Activated naive CD4-positive, alpha-beta T cell treated with anti-CD3 and anti-CD28 coated beads, Interleukin-2, amount 50 U/mL, for 72 hours (primary cell): ENCODE data around the gene SORL1. TPM values are rescaled to one million over a fixed set of nuclear protein-coding genes. Genes with fewer than 3 reads are reported as not detected.
"Not testable (repeated sequence)": the region's sequence is repeated elsewhere in the genome, so short reads cannot be mapped to it uniquely, and the experiment has no call there.

ENCODE experiments used
- ATAC-seq, 2 donors: fragments of 150-1000 bp; cut with Tn5 transposase; 2 replicates each; pipeline ENCODE4 v1.10.0; 2021; ENCODE audit warnings: mild to moderate bottlenecking in 2 of 2, moderate library complexity in 2 of 2
- DNase-seq, 2 donors: peaks; one replicate each; pipeline ENCODE4 v3.0.0; 2021 to 2022; ENCODE audit warnings: low spot score in 2 of 2
- H3K27ac Mint-ChIP-seq, 2 donors: one replicate each; pipeline ENCODE4 v1.8.0; 2022; ENCODE audit warnings: mild to moderate bottlenecking in 2 of 2, mixed read lengths in 2 of 2
- H3K36me3 Mint-ChIP-seq, 2 donors: one replicate each; pipeline ENCODE4 v1.8.0; 2022; ENCODE audit warnings: mixed read lengths in 2 of 2
- H3K9me3 Mint-ChIP-seq, 2 donors: one replicate each; pipeline ENCODE4 v1.8.0; 2022; ENCODE audit warnings: mixed read lengths in 2 of 2
- total RNA-seq, 2 donors: library from RNA; stranded (reverse); gene quantifications; one replicate each; pipeline ENCODE4 v1.2.3, GENCODE V29; 2022

Gene SORL1
- total RNA-seq, 2 donors from 2014 or later = 90.4 to 139 TPM

DNA sequence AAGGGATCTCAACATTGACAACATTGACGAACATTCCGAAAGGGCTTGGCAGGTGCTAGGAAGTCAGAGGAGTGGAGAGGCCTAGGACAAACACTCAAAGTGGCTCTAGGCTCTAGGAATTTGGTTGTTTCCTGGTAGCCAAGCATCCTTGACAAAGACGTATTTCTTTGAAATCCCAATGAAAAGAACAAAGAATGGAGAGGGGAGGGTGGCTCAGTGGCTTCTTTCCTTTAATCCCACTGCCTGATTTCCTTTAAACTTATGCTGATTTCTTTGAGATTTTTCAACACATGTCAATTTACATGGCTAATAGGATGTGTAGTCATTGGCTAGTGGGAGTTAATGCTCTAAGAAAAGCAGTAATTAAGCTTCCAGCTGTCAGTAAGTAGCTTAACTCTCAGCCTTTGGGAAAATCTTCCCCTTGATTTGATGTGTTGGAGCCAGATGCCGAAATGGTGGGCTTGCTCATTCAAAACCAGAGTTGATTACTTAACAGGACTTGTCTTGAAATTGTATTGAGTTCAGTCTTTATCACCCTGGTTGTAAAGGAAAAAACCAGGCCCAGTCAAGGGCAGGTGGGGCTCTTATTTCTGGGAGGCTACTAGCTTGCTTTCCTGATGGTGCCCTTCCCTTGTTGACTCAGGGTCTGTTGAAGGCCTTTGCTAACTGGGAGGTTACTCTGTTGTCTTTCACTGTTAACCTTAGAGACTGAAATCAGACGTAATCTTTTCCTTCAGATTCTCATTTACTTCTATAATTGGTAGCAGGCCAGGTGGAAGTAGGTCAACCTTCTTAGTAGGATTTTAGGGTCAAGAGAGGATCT, 45.3 kb downstream of the SORL1 start:
- Mint-ChIP-seq H3K36me3 (peaks cover 25 to 47% of the 10 kb centered on the region in 2 donors), H3K9me3 (peaks cover 5 to 6% of the 10 kb centered on the region in 2 donors)

DNA sequence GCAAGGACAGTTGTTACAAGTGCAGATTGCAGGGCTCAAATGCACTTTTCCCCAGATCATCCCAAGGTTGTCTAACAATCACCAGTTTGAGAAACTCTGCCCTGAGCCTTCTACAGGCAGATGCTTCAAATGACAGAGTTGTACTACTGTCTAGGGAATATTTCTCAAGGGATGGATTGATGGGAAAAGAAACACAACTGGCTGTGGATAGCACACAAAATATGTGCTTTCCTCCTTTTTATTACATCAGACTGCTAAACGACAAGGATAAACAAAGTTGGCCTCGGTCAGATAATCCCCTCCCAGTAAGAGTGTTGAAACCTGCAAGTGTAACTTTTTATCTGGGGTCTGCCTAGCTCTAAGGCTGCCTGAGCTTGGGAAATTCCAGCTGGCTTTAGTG, 47.3 kb downstream of the SORL1 start:
- H3K36me3 Mint-ChIP-seq = peaks cover 25 to 61% of the 10 kb centered on the region in 2 donors
- peaks cover 5 to 6% of the 10 kb centered on the region in 2 donors for H3K9me3 Mint-ChIP-seq

More for the DNA sequence above, 45.3 kb downstream of the SORL1 start:
- peak overlapping the region in 1 of 2 donors; percentile 43 for H3K27ac Mint-ChIP-seq
- DNase-seq (no peak), ATAC-seq (no peak)

DNA sequence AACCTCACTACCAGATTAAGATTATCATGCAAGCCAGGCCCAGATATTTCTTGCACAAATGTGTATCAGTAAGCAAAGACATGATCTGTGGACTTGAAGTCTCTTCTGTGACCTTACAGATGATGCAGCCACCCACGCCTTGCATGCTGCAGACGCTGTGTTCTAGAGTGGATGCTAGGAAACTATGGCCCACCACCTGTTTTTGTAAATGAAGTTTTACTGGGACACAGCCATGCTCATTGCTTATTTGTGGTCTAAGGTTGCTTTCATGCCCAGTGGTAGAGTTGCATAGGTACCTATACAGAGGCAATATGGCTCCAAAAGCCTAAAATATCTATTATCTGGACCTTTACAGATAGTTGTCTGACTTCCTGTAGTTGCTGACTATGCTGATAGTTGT, 48.2 kb downstream of the SORL1 start:
- ATAC-seq (peak in 1 of 2 donors; percentile 11), DNase-seq (no peak)
- Mint-ChIP-seq H3K9me3 (peaks cover 5 to 13% of the 10 kb centered on the region in 2 donors), H3K36me3 (peaks cover 32 to 69% of the 10 kb centered on the region in 2 donors), H3K27ac (peak overlapping the region in 1 of 2 donors; percentile 5)

More for the DNA sequence above, 47.3 kb downstream of the SORL1 start:
- DNase-seq (no peak), ATAC-seq (no peak)
- no peak overlapping the region for H3K27ac Mint-ChIP-seq

DNA sequence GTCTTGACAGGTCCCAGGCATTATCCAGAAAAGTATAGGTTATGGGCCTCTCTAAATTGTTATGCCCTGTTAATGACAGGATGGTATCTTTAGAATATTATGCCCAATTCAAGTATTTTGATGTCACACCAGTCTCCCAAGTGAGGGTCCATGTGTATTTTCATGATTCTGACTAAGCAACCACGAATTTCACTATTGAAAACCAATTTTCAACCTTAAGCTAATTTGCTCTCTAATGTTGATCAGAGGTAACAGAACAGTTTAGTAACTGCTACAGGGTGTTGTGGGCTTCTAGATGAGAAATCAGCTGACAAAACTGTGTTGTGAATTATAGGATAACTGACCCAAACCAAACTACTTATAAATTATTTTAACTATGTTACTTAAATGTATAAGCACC, 48.6 kb downstream of the SORL1 start:
- ATAC-seq (peak; percentile 16 to 29), DNase-seq (no peak)
- peak overlapping the region in 1 of 2 donors; percentile 5 for H3K27ac Mint-ChIP-seq
- peaks cover 6 to 18% of the 10 kb centered on the region in 2 donors for H3K9me3 Mint-ChIP-seq
- H3K36me3 Mint-ChIP-seq = peaks cover 32 to 69% of the 10 kb centered on the region in 2 donors

DNA sequence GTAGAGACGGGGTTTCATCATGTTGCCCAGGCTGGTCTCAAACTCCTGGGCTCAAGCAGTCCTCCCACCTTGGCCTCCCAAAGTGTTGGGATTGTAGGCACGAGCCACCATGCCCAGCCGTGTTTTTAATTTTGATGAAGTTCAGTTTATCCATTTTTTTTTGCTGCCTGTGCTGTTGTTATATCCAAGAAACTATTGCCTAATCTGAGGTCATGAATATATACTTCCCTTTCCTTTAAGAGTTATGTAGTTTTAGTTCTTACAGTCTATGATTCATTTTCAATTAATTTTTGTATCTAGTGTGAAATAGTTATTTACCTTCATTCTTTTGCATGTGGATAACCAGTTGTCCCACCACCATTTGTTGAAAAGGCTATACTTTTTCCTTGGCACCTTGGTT, 50.9 kb downstream of the SORL1 start:
- ATAC-seq = no peak
- DNase-seq = no peak

DNA sequence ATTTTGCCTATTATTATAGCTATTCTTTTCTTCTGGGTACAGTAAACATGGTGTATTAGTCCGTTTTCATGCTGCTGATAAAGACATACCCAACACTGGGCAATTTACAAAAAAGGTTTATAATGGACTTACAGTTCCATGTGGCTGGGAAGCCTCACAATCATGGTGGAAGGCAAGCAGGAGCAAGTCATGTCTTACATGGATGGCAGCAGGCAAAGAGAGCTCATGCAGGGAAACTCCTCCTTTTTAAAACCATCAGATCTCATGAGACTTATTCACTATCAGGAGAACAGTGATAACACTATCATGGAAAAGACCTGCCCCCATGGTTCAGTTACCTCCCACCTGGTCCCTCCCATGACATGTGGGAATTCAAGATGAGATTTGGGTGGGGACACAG, 54.1 kb downstream of the SORL1 start:
- not testable (repeated sequence) for DNase-seq, H3K27ac Mint-ChIP-seq, ATAC-seq
- Mint-ChIP-seq H3K9me3 (peaks cover 10 to 28% of the 10 kb centered on the region in 2 donors), H3K36me3 (peaks cover 40 to 80% of the 10 kb centered on the region in 2 donors)

More for the DNA sequence above, 50.9 kb downstream of the SORL1 start:
- Mint-ChIP-seq H3K9me3 (peaks cover 11 to 30% of the 10 kb centered on the region in 2 donors), H3K27ac (no peak overlapping the region), H3K36me3 (peaks cover 32 to 69% of the 10 kb centered on the region in 2 donors)

DNA sequence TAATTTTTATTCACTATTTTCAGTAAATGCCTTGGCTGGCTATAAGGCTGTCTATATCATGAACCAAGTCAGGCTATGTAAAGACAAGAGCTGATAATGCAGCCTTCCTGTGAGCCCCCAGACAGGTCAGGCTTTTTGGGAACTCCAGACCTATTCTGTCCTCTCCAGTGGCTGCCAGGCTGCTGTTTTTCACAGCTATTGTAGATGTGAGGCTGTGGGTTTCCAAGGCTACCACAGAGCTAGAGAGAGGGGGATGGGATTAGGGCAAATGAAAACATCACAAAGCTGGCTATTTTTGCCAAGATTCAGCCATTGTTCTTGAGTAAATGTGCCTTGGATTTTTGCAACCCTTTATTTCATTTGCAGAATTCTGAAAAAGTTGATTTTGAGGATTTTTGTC, 56.3 kb downstream of the SORL1 start:
- no peak for ATAC-seq
- peaks cover 47 to 75% of the 10 kb centered on the region in 2 donors for H3K36me3 Mint-ChIP-seq
- H3K27ac Mint-ChIP-seq = peak overlapping the region in 1 of 2 donors; percentile 49
- DNase-seq = no peak
- H3K9me3 Mint-ChIP-seq = peaks cover 7 to 24% of the 10 kb centered on the region in 2 donors

DNA sequence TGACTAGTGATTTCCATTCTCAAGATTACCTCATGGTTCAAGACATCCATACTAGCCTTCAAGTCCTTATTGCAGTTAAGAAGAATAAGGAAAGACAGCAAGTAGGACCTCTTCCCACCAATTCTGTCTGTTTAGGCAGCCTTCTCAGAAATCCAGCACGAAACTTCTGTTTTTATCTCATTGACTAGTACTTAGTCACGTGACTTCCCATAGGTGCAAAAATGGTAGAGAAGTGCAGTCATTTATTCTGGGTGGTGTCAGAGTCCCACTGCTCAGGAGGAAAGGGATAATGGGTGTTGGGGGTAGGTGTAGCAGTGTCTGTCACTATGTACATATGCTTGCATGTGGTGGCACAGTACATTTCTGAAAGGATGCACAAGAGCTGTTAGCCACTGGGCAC, 58.3 kb downstream of the SORL1 start:
- ATAC-seq (peak; percentile 13 to 45), DNase-seq (no peak)
- H3K27ac Mint-ChIP-seq = peak overlapping the region in 1 of 2 donors; percentile 7
- peaks cover 52 to 75% of the 10 kb centered on the region in 2 donors for H3K36me3 Mint-ChIP-seq
- H3K9me3 Mint-ChIP-seq = peaks cover 7 to 15% of the 10 kb centered on the region in 2 donors

DNA sequence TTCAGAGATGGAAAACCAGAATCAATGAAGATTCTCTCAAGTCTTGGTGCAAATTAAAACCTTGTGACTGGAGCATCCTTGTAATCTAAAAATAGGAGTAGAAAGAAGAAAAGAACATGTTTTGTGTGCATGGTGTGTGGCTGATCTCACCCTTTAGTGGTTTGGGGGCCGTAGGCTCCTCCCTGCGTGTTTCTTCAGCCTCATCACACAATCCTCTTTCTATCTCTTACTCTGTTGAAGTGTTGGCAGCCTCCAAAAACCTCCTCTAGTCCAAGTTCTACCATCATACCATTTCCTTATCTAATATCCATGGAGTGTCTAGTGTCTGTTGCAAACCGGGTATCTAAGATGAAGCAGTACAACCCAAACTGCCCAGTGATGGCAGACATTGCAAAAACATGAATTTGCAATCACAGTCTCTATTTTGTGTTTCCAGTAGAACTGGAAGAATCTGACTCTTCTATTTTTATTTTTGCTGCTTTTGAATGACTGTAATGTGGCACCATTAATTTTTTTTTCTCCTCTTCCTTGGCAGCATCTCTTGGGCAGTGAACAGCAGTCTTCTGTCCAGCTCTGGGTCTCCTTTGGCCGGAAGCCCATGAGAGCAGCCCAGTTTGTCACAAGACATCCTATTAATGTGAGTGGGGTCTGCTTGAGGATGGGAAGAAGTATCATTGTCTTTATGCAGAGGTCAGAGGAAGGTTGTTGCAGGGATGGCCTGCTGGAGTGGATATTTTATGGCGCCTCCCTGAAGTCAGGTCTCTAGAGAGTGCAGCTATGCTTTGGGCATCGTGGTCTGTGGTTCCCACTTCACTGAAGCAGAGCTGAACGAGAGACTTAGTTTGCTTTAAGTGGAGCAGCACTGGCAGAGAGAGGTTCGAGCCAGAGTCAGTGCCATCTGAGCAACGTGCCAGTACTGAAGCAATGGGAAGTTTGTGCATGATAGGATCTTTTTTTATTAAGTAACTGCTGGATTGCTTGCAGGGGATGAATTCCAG, 60.7 kb downstream of the SORL1 start:
- DNase-seq (no peak), ATAC-seq (no peak)
- Mint-ChIP-seq H3K36me3 (peaks cover 49 to 72% of the 10 kb centered on the region in 2 donors), H3K27ac (peak overlapping the region in 1 of 2 donors; percentile 4), H3K9me3 (peaks cover 0 to 4% of the 10 kb centered on the region in 2 donors)

DNA sequence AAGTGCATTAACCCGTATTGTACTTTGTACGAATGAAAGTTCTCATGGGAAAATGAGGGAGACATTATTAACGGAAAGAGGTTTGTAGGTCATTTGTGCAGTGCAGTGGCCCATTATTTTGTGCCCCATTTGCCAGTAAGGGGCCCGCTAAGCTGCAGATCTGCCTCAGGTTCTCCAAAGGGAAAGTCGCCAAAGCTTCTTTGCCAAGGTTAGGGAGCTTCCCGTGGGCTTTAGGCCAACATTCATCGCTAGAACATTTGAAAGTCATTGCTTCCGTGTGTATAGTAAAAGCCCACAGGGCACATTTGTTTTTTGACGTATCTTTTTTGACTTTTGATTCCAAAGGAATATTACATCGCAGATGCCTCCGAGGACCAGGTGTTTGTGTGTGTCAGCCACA, 61.7 kb downstream of the SORL1 start:
- peaks cover 0 to 4% of the 10 kb centered on the region in 2 donors for H3K9me3 Mint-ChIP-seq
- peak overlapping the region in 1 of 2 donors; percentile 83 for H3K27ac Mint-ChIP-seq

DNA sequence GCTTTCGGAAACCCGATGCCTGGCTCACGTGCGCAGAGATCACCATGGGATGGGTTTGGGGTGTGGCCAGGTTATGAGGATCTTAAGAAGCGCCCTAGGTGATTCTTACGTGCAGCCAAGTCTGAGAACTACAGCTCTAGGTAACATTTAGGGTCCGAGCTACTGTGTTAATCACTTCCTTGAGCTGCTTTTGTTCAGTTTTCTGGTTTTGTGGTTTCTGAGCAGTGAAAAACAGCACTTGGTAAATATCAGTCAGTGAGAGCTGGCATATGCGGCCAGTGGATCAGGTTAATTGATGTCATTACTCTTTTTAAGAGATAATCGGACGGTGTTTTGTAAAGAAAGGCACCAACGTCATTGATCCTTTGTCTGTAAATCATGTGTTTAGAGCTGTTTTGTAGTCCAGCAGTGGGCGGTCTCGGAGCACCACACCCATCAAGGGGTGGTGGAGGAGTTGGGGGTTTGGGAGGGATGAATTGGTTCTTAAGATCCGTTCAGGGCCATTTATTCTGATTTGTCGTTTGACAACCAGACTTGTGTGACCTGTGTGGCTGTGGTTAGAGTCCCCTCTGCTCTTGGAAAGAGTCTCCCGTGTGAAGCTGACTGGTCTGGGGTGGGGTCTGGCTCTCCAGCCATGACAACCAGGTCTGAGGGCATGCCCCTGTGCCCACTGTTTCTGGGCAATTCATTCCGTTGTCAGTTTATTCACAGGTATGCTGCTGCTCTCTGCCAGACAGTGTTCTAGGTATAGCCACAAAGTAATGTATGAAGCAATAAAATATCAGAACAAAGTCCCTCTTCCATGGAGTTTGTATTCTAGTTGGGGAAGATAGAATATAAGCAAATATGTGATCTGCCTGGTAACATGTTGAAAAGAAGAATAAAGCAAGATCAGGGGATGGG, 62.6 kb downstream of the SORL1 start:
- Mint-ChIP-seq H3K9me3 (peaks cover 0 to 4% of the 10 kb centered on the region in 2 donors), H3K27ac (peak overlapping the region; percentile 80 to 83), H3K36me3 (peaks cover 51 to 74% of the 10 kb centered on the region in 2 donors)
- peak; percentile 44 to 66 for ATAC-seq
- no peak for DNase-seq

More for the DNA sequence above, 61.7 kb downstream of the SORL1 start:
- no peak for DNase-seq
- H3K36me3 Mint-ChIP-seq = peaks cover 50 to 70% of the 10 kb centered on the region in 2 donors
- ATAC-seq = no peak

DNA sequence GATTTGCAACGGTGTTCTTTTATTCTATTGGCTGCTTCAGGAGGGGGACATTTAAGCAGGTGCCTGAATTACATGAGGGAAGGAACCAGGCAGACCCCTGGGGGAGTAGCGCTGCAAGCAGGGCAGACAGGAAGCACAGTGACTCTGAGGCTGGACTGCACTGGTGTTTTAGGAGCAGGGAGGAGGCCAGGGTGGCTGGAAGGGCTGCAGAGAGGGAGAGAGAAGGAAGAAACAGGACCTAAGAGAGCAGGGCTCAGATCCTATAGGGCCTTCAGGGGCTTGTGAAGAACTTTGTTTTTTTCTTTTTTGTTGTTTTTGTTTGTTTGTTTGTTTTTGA, 63.2 kb downstream of the SORL1 start:
- no peak for ATAC-seq
- no peak for DNase-seq
- H3K36me3 Mint-ChIP-seq = peaks cover 56 to 78% of the 10 kb centered on the region in 2 donors
- peaks cover 0 to 7% of the 10 kb centered on the region in 2 donors for H3K9me3 Mint-ChIP-seq
- peak overlapping the region; percentile 80 to 83 for H3K27ac Mint-ChIP-seq

DNA sequence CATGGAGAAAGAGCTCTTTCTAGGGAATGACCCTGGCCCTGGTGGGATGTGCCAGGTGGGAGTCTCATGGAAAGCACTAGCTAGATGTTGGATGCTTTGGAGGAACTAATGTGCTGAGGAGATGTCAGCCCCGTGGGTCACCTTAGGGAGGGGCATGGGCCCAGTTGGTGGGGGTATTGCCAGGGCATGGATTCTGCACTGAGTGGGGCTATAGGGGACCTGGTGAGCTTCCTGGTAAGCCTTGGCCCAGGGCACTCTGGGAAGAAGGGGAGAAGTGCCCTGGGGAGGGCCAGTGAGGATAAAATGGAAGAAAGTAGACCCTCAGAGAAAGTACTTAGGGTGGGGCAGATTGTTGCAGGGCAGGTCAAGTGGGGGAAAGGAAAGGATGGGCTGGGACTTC, 65.9 kb downstream of the SORL1 start:
- peaks cover 0 to 9% of the 10 kb centered on the region in 2 donors for H3K9me3 Mint-ChIP-seq
- no peak for DNase-seq
- H3K36me3 Mint-ChIP-seq = peaks cover 49 to 76% of the 10 kb centered on the region in 2 donors
- H3K27ac Mint-ChIP-seq = peak overlapping the region; percentile 12 to 78
- ATAC-seq = no peak

DNA sequence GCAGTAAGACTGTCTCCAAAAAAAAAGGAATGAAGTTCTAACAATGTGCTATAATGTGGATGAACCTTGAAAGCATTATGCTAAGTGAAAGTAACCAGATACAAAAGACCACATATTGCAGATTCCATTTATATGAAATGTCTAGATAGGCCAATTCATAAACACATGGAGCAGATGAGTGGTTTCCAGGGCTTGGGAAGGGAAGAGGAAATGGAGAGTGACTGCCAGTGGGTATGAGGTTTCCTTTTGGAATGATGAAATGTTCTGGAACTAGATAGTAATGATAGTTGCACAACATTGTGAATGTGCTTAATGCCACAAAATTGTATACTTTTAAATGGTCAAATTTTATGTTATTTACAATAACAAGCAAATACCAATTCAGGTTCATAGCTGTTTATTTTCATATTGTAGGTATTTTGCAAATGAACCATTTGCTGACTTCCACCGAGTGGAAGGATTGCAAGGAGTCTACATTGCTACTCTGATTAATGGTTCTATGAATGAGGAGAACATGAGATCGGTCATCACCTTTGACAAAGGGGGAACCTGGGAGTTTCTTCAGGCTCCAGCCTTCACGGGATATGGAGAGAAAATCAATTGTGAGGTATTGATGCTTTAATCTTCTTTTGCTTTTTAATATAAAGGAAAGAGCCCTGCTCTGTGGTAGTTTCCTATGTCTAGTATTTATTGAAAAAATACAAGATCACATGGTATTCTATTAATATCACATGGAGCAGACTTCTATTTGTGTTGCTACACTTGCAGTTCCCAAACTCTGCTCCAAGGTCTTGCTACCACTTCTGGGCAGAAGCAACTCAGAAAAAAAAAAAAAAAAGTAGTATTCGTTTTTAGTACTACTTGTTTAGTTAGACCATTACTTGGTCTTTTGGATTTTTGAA, 68.4 kb downstream of the SORL1 start:
- ATAC-seq = no peak
- H3K36me3 Mint-ChIP-seq = peaks cover 50 to 76% of the 10 kb centered on the region in 2 donors
- peaks cover 0 to 13% of the 10 kb centered on the region in 2 donors for H3K9me3 Mint-ChIP-seq
- DNase-seq = no peak
- H3K27ac Mint-ChIP-seq = peak overlapping the region; percentile 76 to 81
